Fibroblast of lung (primary cell): ENCODE data around the gene CC2D1B. TPM values are rescaled to one million over a fixed set of nuclear protein-coding genes. Genes with fewer than 3 reads are reported as not detected.

Experiments
- DNase-seq, 2 donors: peaks; one replicate each; pipeline versions ENCODE4 v3.0.0 to v3.0.0-alpha.2; 2010; ENCODE audit warnings: low read depth in 2 of 2
- H2AFZ ChIP-seq: 2 replicates; pipeline ENCODE4 v1.5.1; 2012; ENCODE audit warnings: low read length, control low read depth, inconsistent platforms
- H3K27ac ChIP-seq: 2 replicates; pipeline ENCODE4 v1.5.1; 2011; ENCODE audit warnings: low read length, control low read depth; ENCODE audit not compliant: insufficient read depth
- H3K27me3 ChIP-seq: 2 replicates; pipeline ENCODE4 v1.5.1; 2011; ENCODE audit warnings: mild to moderate bottlenecking, low read length; ENCODE audit not compliant: control insufficient read depth, insufficient read depth
- H3K36me3 ChIP-seq: 2 replicates; pipeline ENCODE4 v1.5.1; 2011; ENCODE audit warnings: low read length; ENCODE audit not compliant: control insufficient read depth, insufficient read depth
- H3K4me1 ChIP-seq: 2 replicates; pipeline ENCODE4 v1.5.1; 2011; ENCODE audit warnings: low read length; ENCODE audit not compliant: control insufficient read depth, insufficient read depth; ENCODE audit errors: extremely low read depth
- H3K4me2 ChIP-seq: 2 replicates; pipeline ENCODE4 v1.5.1; 2011; ENCODE audit warnings: low read length, control low read depth; ENCODE audit not compliant: insufficient read depth; ENCODE audit errors: extremely low read depth
- H3K4me3 ChIP-seq, 4 experiments: fragments of 200-600 bp in 1 of 4; sonication (generic) in 1 of 4; replicated peaks in 1 of 4; 2 replicates each; pipeline ENCODE4 v1.5.1; 2011 to 2016; ENCODE audit warnings: low read length in 4 of 4, low read depth in 3 of 4, mild to moderate bottlenecking in 3 of 4, control low read depth in 2 of 4, inconsistent platforms in 1 of 4, mixed read lengths in 1 of 4; ENCODE audit not compliant: insufficient read depth in 1 of 4; ENCODE audit errors: control extremely low read depth in 1 of 4
- H3K79me2 ChIP-seq: 2 replicates; pipeline ENCODE4 v1.5.1; 2012; ENCODE audit warnings: mild to moderate bottlenecking, low read length, inconsistent platforms; ENCODE audit not compliant: control insufficient read depth, insufficient read depth
- H3K9ac ChIP-seq: 2 replicates; pipeline ENCODE4 v1.5.1; 2011; ENCODE audit warnings: mild to moderate bottlenecking, low read length, control low read depth; ENCODE audit not compliant: insufficient read depth
- H3K9me3 ChIP-seq: 2 replicates; pipeline ENCODE4 v1.5.1; 2012; ENCODE audit warnings: low read depth, low read length; ENCODE audit not compliant: control insufficient read depth, insufficient read depth
- H4K20me1 ChIP-seq: 2 replicates; pipeline ENCODE4 v1.5.1; 2011; ENCODE audit warnings: low read length; ENCODE audit not compliant: control insufficient read depth, insufficient read depth; ENCODE audit errors: extremely low read depth
- EZH2 ChIP-seq: IDR thresholded peaks from 2 replicates; pipeline ENCODE4 v1.5.1; 2012; ENCODE audit warnings: low read length, control low read depth, mild to moderate bottlenecking; ENCODE audit errors: missing control alignments
- polyA plus RNA-seq, 2 donors: library from polyadenylated mRNA; depleted of rRNA in 1 of 2; stranded (reverse) in 1 of 2; unstranded in 1 of 2; fragments of >200 nt; gene quantifications; 2 replicates each; pipeline ENCODE4 v1.2.1, GENCODE V29; 2011 to 2012; ENCODE audit warnings: missing spikeins in 1 of 2
- total RNA-seq: library from RNA; depleted of rRNA; stranded (reverse); fragments of >200 nt; gene quantifications from 2 replicates; pipeline ENCODE4 v1.2.1, GENCODE V29; 2014
- TF ChIP-seq, protein P1 (sequence below), 2 donors: IDR thresholded peaks in 1 of 2; conservative IDR thresholded peaks in 1 of 2; 1 replicate in 1 of 2; 2 replicates in 1 of 2; pipeline ENCODE4 v1.5.1; 2011 to 2012; ENCODE audit warnings: low read length in 2 of 2, control low read depth in 1 of 2, inconsistent platforms in 1 of 2, low read depth in 1 of 2, mild to moderate bottlenecking in 1 of 2

The CC2D1B gene
- total and polyA plus RNA-seq, 2 donors (not counting 1 experiment from before 2014, with no cell fraction given), result 14.9 to 28.9 TPM

DNA sequence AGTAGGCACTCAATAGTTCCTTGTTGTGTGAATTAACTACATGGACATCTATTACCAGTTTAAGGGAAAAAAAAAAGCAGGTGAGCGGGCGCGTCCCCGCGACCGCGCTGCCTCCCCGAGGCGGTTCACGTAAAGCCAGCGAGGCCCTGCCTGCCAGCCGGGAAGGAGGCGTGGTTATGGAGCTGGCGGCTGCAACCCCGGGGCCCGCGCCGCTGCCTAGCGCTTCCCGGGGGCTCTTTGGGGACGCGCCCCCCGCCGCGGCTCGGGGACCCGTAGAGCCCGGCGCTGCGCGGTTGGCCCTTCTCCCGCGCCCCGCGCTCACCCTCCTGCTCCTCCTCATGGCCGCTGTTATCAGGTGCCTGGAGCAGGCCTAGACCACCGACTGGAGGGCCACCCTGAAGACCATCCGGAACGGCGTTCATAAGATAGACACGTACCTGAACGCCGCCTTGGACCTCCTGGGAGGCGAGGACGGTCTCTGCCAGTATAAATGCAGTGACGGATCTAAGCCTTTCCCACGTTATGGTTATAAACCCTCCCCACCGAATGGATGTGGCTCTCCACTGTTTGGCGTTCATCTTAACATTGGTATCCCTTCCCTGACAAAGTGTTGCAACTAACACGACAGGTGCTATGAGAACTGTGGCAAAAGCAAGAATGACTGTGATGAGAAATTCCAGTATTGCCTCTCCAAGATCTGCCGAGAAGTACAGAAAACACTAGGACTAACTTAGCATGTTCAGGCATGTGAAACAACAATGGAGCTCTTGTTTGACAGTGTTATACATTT, 2.6 kb upstream of the CC2D1B start:
- Histone ChIP-seq H3K27ac (no peak overlapping the region), H3K4me1 (peaks cover 8% of the 10 kb centered on the region), H3K36me3 (no peaks in the 10 kb centered on the region), H3K9ac (no peak overlapping the region), H3K4me3 (peak overlapping the region; percentile 27 to 60 (median 44)), H3K9me3 (no peaks in the 10 kb centered on the region), H3K4me2 (peak overlapping the region; percentile 57), H3K79me2 (peaks cover 19% of the 10 kb centered on the region), H2AFZ (peak overlapping the region; percentile 68), H4K20me1 (no peaks in the 10 kb centered on the region), H3K27me3 (no peaks in the 10 kb centered on the region)
- TF ChIP-seq, protein P1, sequence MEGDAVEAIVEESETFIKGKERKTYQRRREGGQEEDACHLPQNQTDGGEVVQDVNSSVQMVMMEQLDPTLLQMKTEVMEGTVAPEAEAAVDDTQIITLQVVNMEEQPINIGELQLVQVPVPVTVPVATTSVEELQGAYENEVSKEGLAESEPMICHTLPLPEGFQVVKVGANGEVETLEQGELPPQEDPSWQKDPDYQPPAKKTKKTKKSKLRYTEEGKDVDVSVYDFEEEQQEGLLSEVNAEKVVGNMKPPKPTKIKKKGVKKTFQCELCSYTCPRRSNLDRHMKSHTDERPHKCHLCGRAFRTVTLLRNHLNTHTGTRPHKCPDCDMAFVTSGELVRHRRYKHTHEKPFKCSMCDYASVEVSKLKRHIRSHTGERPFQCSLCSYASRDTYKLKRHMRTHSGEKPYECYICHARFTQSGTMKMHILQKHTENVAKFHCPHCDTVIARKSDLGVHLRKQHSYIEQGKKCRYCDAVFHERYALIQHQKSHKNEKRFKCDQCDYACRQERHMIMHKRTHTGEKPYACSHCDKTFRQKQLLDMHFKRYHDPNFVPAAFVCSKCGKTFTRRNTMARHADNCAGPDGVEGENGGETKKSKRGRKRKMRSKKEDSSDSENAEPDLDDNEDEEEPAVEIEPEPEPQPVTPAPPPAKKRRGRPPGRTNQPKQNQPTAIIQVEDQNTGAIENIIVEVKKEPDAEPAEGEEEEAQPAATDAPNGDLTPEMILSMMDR (conservative IDR thresholded peaks at IDR 0.05 in 1 of 2, IDR thresholded peaks at IDR 0.05 in 1 of 2; ENCODE audit: low read depth in 1 of 2, low read length in 2 of 2), result peak in 1 of 2 donors; percentile 18
- TF ChIP-seq EZH2, result no peak
- DNase-seq, result peak; percentile 35 to 46

GRCh38 chr1:52367272-52367671, 1.3 kb upstream of the CC2D1B start:
- H3K27ac ChIP-seq, result no peak overlapping the region

GRCh38 chr1:52366517-52366827, 467 bp upstream of the CC2D1B start:
- Histone ChIP-seq H2AFZ (no peak overlapping the region), H3K27ac (no peak overlapping the region), H4K20me1 (no peaks in the 10 kb centered on the region), H3K27me3 (no peaks in the 10 kb centered on the region), H3K79me2 (peaks cover 19% of the 10 kb centered on the region), H3K9me3 (no peaks in the 10 kb centered on the region), H3K4me3 (peak overlapping the region; percentile 73 to 96 (median 84)), H3K9ac (no peak overlapping the region), H3K4me1 (peaks cover 8% of the 10 kb centered on the region), H3K36me3 (peaks cover 8% of the 10 kb centered on the region), H3K4me2 (peak overlapping the region; percentile 23)
- DNase-seq, result no peak
- TF ChIP-seq, protein P1 (conservative IDR thresholded peaks at IDR 0.05 in 1 of 2, IDR thresholded peaks at IDR 0.05 in 1 of 2; ENCODE audit: low read depth in 1 of 2, low read length in 2 of 2), result no peak
- no peak for TF ChIP-seq EZH2

More at GRCh38 chr1:52367272-52367671, 1.3 kb upstream of the CC2D1B start:
- H3K4me1 ChIP-seq, result peaks cover 8% of the 10 kb centered on the region
- H3K27me3 ChIP-seq, result no peaks in the 10 kb centered on the region
- DNase-seq, result no peak
- TF ChIP-seq, protein P1 (conservative IDR thresholded peaks at IDR 0.05 in 1 of 2, IDR thresholded peaks at IDR 0.05 in 1 of 2; ENCODE audit: low read depth in 1 of 2, low read length in 2 of 2), result no peak
- TF ChIP-seq EZH2, result no peak
- no peaks in the 10 kb centered on the region for H3K9me3 ChIP-seq
- no peak overlapping the region for H3K4me2 ChIP-seq
- no peak overlapping the region for H3K4me3 ChIP-seq
- no peak overlapping the region for H2AFZ ChIP-seq
- no peaks in the 10 kb centered on the region for H4K20me1 ChIP-seq
- peaks cover 5% of the 10 kb centered on the region for H3K36me3 ChIP-seq
- H3K79me2 ChIP-seq, result peaks cover 19% of the 10 kb centered on the region
- no peak overlapping the region for H3K9ac ChIP-seq
